Panc1 (cell line): ENCODE measurements around the gene SPTSSA. TPM values are rescaled to one million over a fixed set of nuclear protein-coding genes. Genes with fewer than 3 reads are reported as not detected.

Experiments
- ATAC-seq: fragments of 200-7000 bp; cut with Tn5 transposase; 2 replicates; pipeline ENCODE4 v1.9.1; 2020; ENCODE audit warnings: mild to moderate bottlenecking, moderate library complexity
- BruUV-seq: library from RNA; stranded (reverse); fragments of 400-500 nt; replicated peaks from 2 replicates; lab custom pipeline; 2021; lab: Mats Ljungman, UMichigan
- CTCF ChIA-PET: fragments of 300-600 bp; sonication (Branson Sonifier 250); formaldehyde crosslinking; loops from one replicate; lab custom pipeline; 2022; ENCODE audit warnings: antibody characterized with exemption; lab: Charles Lee
- POLR2A ChIA-PET: fragments of 300-600 bp; sonication (Branson Sonifier 250); formaldehyde crosslinking; loops from one replicate; lab custom pipeline; 2022; ENCODE audit warnings: antibody characterized with exemption; lab: Charles Lee
- DNase-seq: peaks from one replicate; pipeline ENCODE4 v3.0.0-alpha.2; 2010; ENCODE audit warnings: low read depth, low spot score
- H3K27ac ChIP-seq: 2 replicates; pipeline ENCODE4 v1.5.1; 2011; ENCODE audit warnings: mild to moderate bottlenecking, low read length, inconsistent platforms
- H3K27me3 ChIP-seq: fragments of 200-500 bp; sonication (Bioruptor generic); 2 replicates; pipeline ENCODE4 v1.6.0; 2014; ENCODE audit warnings: low read length, inconsistent platforms; ENCODE audit not compliant: control insufficient read depth, insufficient read depth
- H3K36me3 ChIP-seq: fragments of 200-500 bp; sonication (Bioruptor generic); 2 replicates; pipeline ENCODE4 v1.5.1; 2014; ENCODE audit warnings: inconsistent platforms, mild to moderate bottlenecking, low read length, moderate library complexity; ENCODE audit not compliant: control insufficient read depth, insufficient read depth
- H3K4me1 ChIP-seq: 2 replicates; pipeline ENCODE4 v1.5.1; 2011; ENCODE audit warnings: inconsistent platforms, mild to moderate bottlenecking, low read length, moderate library complexity; ENCODE audit not compliant: control insufficient read depth, insufficient read depth
- H3K4me3 ChIP-seq, 2 experiments: 2 replicates each; pipeline ENCODE4 v1.5.1; 2011 to 2012; ENCODE audit warnings: low read depth in 2 of 2, low read length in 2 of 2, mild to moderate bottlenecking in 2 of 2, inconsistent platforms in 1 of 2, moderate library complexity in 1 of 2
- H3K9me3 ChIP-seq: fragments of 200-500 bp; sonication (Bioruptor generic); 2 replicates; pipeline ENCODE4 v1.5.1; 2014; ENCODE audit warnings: low read depth, mild to moderate bottlenecking, inconsistent platforms, low read length, moderate library complexity; ENCODE audit not compliant: control insufficient read depth, insufficient read depth
- POLR2AphosphoS5 ChIP-seq: IDR thresholded peaks from 2 replicates; pipeline ENCODE4 v1.6.1; 2012; ENCODE audit warnings: mild to moderate bottlenecking, low read depth, low read length, moderate library complexity
- SIN3A ChIP-seq: IDR thresholded peaks from 2 replicates; pipeline ENCODE4 v1.6.1; 2012; ENCODE audit warnings: low read depth, mild to moderate bottlenecking, low read length, moderate library complexity, borderline replicate concordance; ENCODE audit not compliant: insufficient read depth
- TCF7L2 ChIP-seq: IDR thresholded peaks from 2 replicates; pipeline ENCODE4 v1.6.1; 2011; ENCODE audit warnings: mild to moderate bottlenecking, low read depth, low read length, inconsistent platforms
- in situ Hi-C: cut with HindIII; loops from 2 replicates; pipeline ENCODE4 v1.10.0; 2016; ENCODE audit warnings: low sequenced_read_pairs, low pct_unique_long_range_greater_than_20kb
- intact Hi-C: fragments of 100-400 bp; cut with micrococcal nuclease; formaldehyde crosslinking; loops from one replicate; pipeline ENCODE4 v1.10.0; 2022; ENCODE audit not compliant: unreplicated experiment
- total RNA-seq: library from RNA; stranded (reverse); gene quantifications from one replicate; pipeline ENCODE4 v1.2.1, GENCODE V29; 2021; ENCODE audit not compliant: unreplicated experiment
- TF ChIP-seq, protein P1 (sequence below), 2 experiments: IDR thresholded peaks; 2 replicates each; pipeline ENCODE4 v1.6.1; 2011 to 2012; ENCODE audit warnings: low read depth in 2 of 2, control low read depth in 1 of 2, low read length in 1 of 2, mild to moderate bottlenecking in 1 of 2, moderate library complexity in 1 of 2; ENCODE audit not compliant: insufficient read depth in 1 of 2
- TF ChIP-seq, protein P2 (sequence below): fragments of 450-650 bp; IDR thresholded peaks from 2 replicates; pipeline ENCODE4 v1.5.1; 2017; ENCODE audit warnings: mild to moderate bottlenecking

SPTSSA gene
- total RNA-seq, 1 experiment from 2014 or later, result 15.6 TPM

DNA sequence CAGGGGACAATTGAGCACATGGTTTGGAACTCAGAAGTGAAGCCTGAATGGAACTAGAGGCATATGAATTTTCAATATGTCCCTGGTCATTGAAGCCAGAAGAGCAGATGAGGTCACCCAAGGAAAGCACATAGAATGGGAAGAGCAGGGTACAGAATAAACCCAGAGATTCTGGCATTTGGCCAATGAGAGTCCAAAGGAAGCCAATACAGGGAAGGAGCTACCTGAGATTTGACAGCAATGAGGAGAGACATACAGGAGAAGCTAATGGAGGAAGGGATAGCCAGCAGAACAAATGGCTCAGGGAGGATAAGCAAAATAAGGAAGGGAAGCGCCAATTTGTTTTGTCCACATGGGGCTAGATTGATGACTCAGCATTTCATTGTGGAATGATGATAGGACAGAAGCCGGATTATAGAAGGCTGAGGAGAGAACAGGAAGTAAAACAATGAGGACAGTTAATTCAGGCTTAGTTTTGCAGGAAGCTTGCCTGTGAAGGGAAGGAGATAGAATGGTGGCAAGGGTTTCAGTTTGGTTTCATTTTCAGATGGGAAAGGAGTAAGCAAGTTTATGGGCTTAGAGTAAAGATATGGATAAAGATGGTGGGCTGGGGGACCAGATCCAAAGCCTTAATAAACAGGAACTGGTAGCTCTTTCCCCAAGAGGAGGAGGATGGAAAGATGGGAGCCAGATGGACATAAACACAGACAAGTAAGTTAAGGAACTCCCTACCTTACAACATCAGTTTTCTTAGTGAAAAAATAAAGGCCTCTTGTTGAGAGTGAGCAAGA is 3.2 kb upstream of the SPTSSA start:
- no peak for TF ChIP-seq POLR2AphosphoS5
- no peak for TF ChIP-seq SIN3A
- TF ChIP-seq, protein P1, sequence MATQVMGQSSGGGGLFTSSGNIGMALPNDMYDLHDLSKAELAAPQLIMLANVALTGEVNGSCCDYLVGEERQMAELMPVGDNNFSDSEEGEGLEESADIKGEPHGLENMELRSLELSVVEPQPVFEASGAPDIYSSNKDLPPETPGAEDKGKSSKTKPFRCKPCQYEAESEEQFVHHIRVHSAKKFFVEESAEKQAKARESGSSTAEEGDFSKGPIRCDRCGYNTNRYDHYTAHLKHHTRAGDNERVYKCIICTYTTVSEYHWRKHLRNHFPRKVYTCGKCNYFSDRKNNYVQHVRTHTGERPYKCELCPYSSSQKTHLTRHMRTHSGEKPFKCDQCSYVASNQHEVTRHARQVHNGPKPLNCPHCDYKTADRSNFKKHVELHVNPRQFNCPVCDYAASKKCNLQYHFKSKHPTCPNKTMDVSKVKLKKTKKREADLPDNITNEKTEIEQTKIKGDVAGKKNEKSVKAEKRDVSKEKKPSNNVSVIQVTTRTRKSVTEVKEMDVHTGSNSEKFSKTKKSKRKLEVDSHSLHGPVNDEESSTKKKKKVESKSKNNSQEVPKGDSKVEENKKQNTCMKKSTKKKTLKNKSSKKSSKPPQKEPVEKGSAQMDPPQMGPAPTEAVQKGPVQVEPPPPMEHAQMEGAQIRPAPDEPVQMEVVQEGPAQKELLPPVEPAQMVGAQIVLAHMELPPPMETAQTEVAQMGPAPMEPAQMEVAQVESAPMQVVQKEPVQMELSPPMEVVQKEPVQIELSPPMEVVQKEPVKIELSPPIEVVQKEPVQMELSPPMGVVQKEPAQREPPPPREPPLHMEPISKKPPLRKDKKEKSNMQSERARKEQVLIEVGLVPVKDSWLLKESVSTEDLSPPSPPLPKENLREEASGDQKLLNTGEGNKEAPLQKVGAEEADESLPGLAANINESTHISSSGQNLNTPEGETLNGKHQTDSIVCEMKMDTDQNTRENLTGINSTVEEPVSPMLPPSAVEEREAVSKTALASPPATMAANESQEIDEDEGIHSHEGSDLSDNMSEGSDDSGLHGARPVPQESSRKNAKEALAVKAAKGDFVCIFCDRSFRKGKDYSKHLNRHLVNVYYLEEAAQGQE (IDR thresholded peaks at IDR 0.05; ENCODE audit: insufficient read depth in 1 of 2, low read depth in 2 of 2, low read length in 1 of 2), result no peak
- TF ChIP-seq, protein P2, sequence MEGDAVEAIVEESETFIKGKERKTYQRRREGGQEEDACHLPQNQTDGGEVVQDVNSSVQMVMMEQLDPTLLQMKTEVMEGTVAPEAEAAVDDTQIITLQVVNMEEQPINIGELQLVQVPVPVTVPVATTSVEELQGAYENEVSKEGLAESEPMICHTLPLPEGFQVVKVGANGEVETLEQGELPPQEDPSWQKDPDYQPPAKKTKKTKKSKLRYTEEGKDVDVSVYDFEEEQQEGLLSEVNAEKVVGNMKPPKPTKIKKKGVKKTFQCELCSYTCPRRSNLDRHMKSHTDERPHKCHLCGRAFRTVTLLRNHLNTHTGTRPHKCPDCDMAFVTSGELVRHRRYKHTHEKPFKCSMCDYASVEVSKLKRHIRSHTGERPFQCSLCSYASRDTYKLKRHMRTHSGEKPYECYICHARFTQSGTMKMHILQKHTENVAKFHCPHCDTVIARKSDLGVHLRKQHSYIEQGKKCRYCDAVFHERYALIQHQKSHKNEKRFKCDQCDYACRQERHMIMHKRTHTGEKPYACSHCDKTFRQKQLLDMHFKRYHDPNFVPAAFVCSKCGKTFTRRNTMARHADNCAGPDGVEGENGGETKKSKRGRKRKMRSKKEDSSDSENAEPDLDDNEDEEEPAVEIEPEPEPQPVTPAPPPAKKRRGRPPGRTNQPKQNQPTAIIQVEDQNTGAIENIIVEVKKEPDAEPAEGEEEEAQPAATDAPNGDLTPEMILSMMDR, result no peak
- TF ChIP-seq TCF7L2, result no peak
- no peaks in the 10 kb centered on the region; the same call in 1 of the 2 replicates for H3K36me3 ChIP-seq
- peaks cover 6% of the 10 kb centered on the region; the same call in 1 of the 2 replicates for H3K4me1 ChIP-seq
- in situ Hi-C loops (no loop called here), intact Hi-C loops (no loop called here)
- ChIA-PET POLR2A (no interaction called here), CTCF (interaction anchor here (0.5 kb wide), 1 partner anchor 11 kb away, joined by 3 read pairs; no protein-coding TSS in a partner anchor)
- no peaks in the 10 kb centered on the region for H3K27me3 ChIP-seq
- no peak overlapping the region for H3K27ac ChIP-seq
- BruUV-seq, result no TSS peak
- no peaks in the 10 kb centered on the region for H3K9me3 ChIP-seq
- H3K4me3 ChIP-seq, result no peak overlapping the region
- ATAC-seq, result no peak
- DNase-seq, result no peak

DNA sequence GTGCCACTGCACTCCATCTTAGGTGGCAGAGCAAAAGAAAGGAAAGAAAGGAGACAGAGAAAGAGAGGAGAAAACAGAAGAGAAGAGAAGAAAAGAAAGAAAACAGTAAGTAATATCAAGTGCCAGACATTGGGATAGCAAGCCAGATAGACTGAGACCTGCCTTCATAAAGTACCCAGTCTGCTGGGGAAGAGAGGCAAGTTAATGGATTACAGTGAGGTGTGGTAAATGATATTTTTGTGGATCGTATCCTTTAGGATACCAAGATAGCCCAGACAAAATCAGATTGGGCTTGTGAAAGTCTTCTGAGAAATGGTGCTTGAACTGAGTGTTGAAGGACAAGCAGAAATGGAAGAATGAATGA is 1.5 kb upstream of the SPTSSA start:
- ATAC-seq (no peak), DNase-seq (no peak)
- intact Hi-C loops, result no loop called here
- H3K27ac ChIP-seq, result no peak overlapping the region
- no peaks in the 10 kb centered on the region; the same call in none of the 2 replicates for H3K36me3 ChIP-seq
- ChIA-PET POLR2A (no interaction called here), CTCF (no interaction called here)
- peaks cover 11% of the 10 kb centered on the region; the same call in 1 of the 2 replicates for H3K4me1 ChIP-seq
- no peaks in the 10 kb centered on the region for H3K9me3 ChIP-seq
- no peaks in the 10 kb centered on the region for H3K27me3 ChIP-seq
- BruUV-seq, result no TSS peak
- H3K4me3 ChIP-seq, result no peak overlapping the region
- TF ChIP-seq, protein P2, result no peak
- no peak for TF ChIP-seq TCF7L2
- no peak for TF ChIP-seq POLR2AphosphoS5
- TF ChIP-seq SIN3A, result no peak
- TF ChIP-seq, protein P1 (IDR thresholded peaks at IDR 0.05; ENCODE audit: insufficient read depth in 1 of 2, low read depth in 2 of 2, low read length in 1 of 2), result no peak
- in situ Hi-C loops, result no loop called here
